ENCODE results near the gene TRAF3IP3. TPM values are rescaled to one million over a fixed set of nuclear protein-coding genes. Genes with fewer than 3 reads are reported as not detected.

TRAF3IP3 gene
- total RNA-seq, 1 donor from 2014 or later, result 0.85 TPM

DNA sequence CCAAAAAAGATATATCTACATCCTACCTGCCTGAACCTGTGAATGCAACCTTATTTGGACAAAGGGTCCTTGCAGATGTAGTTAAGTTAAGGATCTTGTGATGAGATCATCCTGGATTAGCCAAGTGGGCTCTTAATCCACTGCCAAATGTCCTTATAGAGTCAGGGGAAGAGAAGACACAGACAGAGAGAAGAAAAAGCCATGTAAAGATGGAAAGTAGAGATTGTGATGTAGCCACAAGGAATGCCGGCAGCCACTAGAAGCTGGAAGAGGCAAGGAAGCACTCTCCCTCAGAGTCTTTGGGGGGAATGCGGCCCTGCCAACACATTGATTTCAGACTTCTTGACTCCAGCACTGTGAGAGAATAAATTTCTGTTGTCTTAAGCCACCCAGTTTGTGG lies 35.0 kb upstream of the TRAF3IP3 start:
- Mint-ChIP-seq H3K4me3 (no peak overlapping the region), H3K27me3 (ENCODE audit: low read depth) (peaks cover 3% of the 10 kb centered on the region), H3K9me3 (peaks cover 13% of the 10 kb centered on the region), H3K36me3 (no peaks in the 10 kb centered on the region), H3K27ac (no peak overlapping the region), H3K4me1 (peaks cover 10% of the 10 kb centered on the region)
- no peak for DNase-seq (ENCODE audit: low spot score in 2 of 2, unreplicated experiment in 2 of 2)
- no peak for TF ChIP-seq CTCF (IDR thresholded peaks at IDR 0.05; ENCODE audit: unreplicated experiment)

- no peak overlapping the region for H3K4me3 Mint-ChIP-seq
- no peak overlapping the region for H3K27ac Mint-ChIP-seq
- no peak for DNase-seq (ENCODE audit: low spot score in 2 of 2, unreplicated experiment in 2 of 2)
- peaks cover 10% of the 10 kb centered on the region for H3K4me1 Mint-ChIP-seq
- no peaks in the 10 kb centered on the region for H3K36me3 Mint-ChIP-seq
- peaks cover 13% of the 10 kb centered on the region for H3K9me3 Mint-ChIP-seq
- TF ChIP-seq CTCF (IDR thresholded peaks at IDR 0.05; ENCODE audit: unreplicated experiment), result no peak
- peaks cover 3% of the 10 kb centered on the region for H3K27me3 Mint-ChIP-seq (ENCODE audit: low read depth)
These were observed 34.5 kb upstream of the TRAF3IP3 start for GRCh38 chr1:209721323-209721722.

GRCh38 chr1:209723265-209723664 lies 32.6 kb upstream of the TRAF3IP3 start:
- Mint-ChIP-seq H3K4me3 (no peak overlapping the region), H3K36me3 (no peaks in the 10 kb centered on the region), H3K9me3 (peaks cover 6% of the 10 kb centered on the region), H3K4me1 (peaks cover 10% of the 10 kb centered on the region), H3K27ac (no peak overlapping the region), H3K27me3 (ENCODE audit: low read depth) (no peaks in the 10 kb centered on the region)
- DNase-seq (ENCODE audit: low spot score in 2 of 2, unreplicated experiment in 2 of 2), result no peak
- no peak for TF ChIP-seq CTCF (IDR thresholded peaks at IDR 0.05; ENCODE audit: unreplicated experiment)

GRCh38 chr1:209723756-209724693 lies 31.8 kb upstream of the TRAF3IP3 start:
- H3K9me3 Mint-ChIP-seq, result peaks cover 6% of the 10 kb centered on the region
- H3K4me1 Mint-ChIP-seq, result peaks cover 10% of the 10 kb centered on the region
- no peak overlapping the region for H3K27ac Mint-ChIP-seq
- no peaks in the 10 kb centered on the region for H3K36me3 Mint-ChIP-seq
- DNase-seq (ENCODE audit: low spot score in 2 of 2, unreplicated experiment in 2 of 2), result no peak
- no peak for TF ChIP-seq CTCF (IDR thresholded peaks at IDR 0.05; ENCODE audit: unreplicated experiment)
- H3K27me3 Mint-ChIP-seq (ENCODE audit: low read depth), result no peaks in the 10 kb centered on the region
- no peak overlapping the region for H3K4me3 Mint-ChIP-seq

DNA sequence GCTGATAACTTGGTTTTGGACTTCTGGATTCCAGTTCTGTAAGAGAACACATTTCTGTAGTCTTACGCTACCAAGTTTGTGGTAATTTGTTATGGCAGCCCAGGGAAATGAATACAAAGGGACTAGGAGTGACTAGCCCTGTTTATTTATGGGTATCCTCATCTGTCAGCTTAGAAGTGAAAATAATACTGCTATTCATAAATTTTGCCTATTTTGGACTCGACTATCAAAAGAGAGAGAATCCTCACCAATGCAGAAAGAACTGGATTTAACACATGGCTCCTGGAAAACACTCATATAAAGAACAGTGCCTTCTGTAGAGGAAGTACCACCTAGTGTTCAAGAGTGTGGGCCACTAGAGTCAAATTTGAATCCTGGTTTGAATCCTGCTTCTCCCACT lies 28.6 kb upstream of the TRAF3IP3 start:
- Mint-ChIP-seq H3K4me3 (no peak overlapping the region), H3K36me3 (no peaks in the 10 kb centered on the region), H3K4me1 (peaks cover 2% of the 10 kb centered on the region), H3K27me3 (ENCODE audit: low read depth) (peaks cover 13% of the 10 kb centered on the region), H3K27ac (no peak overlapping the region), H3K9me3 (no peaks in the 10 kb centered on the region)
- no peak for TF ChIP-seq CTCF (IDR thresholded peaks at IDR 0.05; ENCODE audit: unreplicated experiment)
- no peak for DNase-seq (ENCODE audit: low spot score in 2 of 2, unreplicated experiment in 2 of 2)

All from mesothelial cell of epicardium (in vitro differentiated cells).